Bronchial epithelial cell (primary cell): Measurements from ENCODE around the gene KDM1A. TPM values are rescaled to one million over a fixed set of nuclear protein-coding genes. Genes with fewer than 3 reads are reported as not detected.

Experiments
- DNase-seq: peaks from one replicate; pipeline ENCODE4 v3.0.0-alpha.2; 2010; ENCODE audit warnings: low read depth
- FAIRE-seq: peaks from 2 replicates; lab custom pipeline; 2011; peaks lifted over from hg19 to GRCh38; lab: Jason Lieb, UNC
- H3K27me3 ChIP-seq: 2 replicates; pipeline ENCODE4 v1.5.1; 2011; ENCODE audit warnings: low read length; ENCODE audit not compliant: control insufficient read depth, insufficient read depth
- H3K36me3 ChIP-seq: 2 replicates; pipeline ENCODE4 v1.5.1; 2011; ENCODE audit warnings: low read length; ENCODE audit not compliant: control insufficient read depth, insufficient read depth
- H3K4me3 ChIP-seq: 2 replicates; pipeline ENCODE4 v1.5.1; 2011; ENCODE audit warnings: mild to moderate bottlenecking, low read depth, low read length, control low read depth
- total RNA-seq: library from RNA; depleted of rRNA; stranded (reverse); fragments of >200 nt; gene quantifications from 2 replicates; pipeline ENCODE4 v1.2.1, GENCODE V29; 2014
- TF ChIP-seq, protein P1 (sequence below): IDR thresholded peaks from 2 replicates; pipeline ENCODE4 v1.5.1; 2011; ENCODE audit warnings: mild to moderate bottlenecking, moderate library complexity, low read length, control low read depth, inconsistent platforms; ENCODE audit not compliant: insufficient read depth, severe bottlenecking

Gene KDM1A
- total RNA-seq, 1 donor from 2014 or later = 71.1 TPM

DNA sequence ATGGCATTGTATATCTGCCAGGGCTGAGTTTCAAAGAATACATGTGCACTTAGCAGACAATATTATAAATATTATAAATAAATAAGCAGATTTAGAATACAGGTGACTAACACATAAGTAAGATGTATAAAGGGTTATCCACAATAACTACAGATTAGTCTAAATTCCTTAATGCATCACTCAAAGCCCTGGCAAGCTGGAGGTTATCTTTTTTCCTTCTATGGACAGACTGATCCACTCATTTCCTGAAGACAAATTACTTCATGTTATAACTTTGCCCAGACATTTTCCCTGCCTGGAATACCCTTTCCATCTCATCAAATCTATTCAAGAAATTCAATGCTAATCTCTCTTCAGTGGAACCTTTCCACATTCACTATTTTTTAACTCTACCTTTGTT is 110.6 kb downstream of the KDM1A start:
- TF ChIP-seq, protein P1, sequence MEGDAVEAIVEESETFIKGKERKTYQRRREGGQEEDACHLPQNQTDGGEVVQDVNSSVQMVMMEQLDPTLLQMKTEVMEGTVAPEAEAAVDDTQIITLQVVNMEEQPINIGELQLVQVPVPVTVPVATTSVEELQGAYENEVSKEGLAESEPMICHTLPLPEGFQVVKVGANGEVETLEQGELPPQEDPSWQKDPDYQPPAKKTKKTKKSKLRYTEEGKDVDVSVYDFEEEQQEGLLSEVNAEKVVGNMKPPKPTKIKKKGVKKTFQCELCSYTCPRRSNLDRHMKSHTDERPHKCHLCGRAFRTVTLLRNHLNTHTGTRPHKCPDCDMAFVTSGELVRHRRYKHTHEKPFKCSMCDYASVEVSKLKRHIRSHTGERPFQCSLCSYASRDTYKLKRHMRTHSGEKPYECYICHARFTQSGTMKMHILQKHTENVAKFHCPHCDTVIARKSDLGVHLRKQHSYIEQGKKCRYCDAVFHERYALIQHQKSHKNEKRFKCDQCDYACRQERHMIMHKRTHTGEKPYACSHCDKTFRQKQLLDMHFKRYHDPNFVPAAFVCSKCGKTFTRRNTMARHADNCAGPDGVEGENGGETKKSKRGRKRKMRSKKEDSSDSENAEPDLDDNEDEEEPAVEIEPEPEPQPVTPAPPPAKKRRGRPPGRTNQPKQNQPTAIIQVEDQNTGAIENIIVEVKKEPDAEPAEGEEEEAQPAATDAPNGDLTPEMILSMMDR = no peak
- FAIRE-seq (no peak), DNase-seq (peak; percentile 87)
- Histone ChIP-seq H3K4me3 (no peak overlapping the region), H3K36me3 (no peaks in the 10 kb centered on the region), H3K27me3 (no peaks in the 10 kb centered on the region)

DNA sequence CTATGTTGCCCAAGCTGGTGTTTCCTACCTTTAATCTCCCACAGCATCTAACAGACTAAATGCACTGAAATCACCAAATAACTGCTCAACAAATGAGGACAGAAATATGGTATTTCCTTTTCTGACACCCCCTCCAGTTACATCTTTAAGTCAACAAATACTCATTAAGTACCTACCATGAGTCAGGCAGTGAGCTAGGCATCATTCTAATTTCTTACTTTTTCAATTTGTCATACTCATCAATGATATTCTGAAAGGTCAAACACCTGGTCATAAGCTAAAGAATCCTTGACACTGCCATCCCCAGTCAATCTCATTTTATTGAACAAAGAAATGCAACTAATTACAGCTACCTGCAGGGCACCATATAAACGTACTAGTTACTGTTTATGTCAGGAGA is 112.8 kb downstream of the KDM1A start:
- TF ChIP-seq, protein P1 = no peak
- H3K27me3 ChIP-seq = no peaks in the 10 kb centered on the region
- DNase-seq (peak; percentile 90), FAIRE-seq (no peak)
- no peak overlapping the region for H3K4me3 ChIP-seq
- H3K36me3 ChIP-seq = no peaks in the 10 kb centered on the region

Other genes with a start within 250 kb of the KDM1A start
- gene LACTBL1, start 46.6 kb upstream of the KDM1A start, total RNA-seq = not detected in 2 replicates
- not detected in 2 replicates for gene TEX46, start 3.6 kb upstream of the KDM1A start, total RNA-seq
- gene LUZP1, start 149.4 kb downstream of the KDM1A start, total RNA-seq = 17.6 and 19.6 TPM in 2 replicates
- under 0.01 and 0.26 TPM in 2 replicates for gene HTR1D, start 198.0 kb downstream of the KDM1A start, total RNA-seq